Dendritic cell treated with granulocyte-macrophage colony-stimulating factor and Interleukin-4, amounts not matched to agents 40 ng/mL and 50 ng/mL, for 4 days (primary cell): ENCODE measurements around the gene ZNF213.

ENCODE experiments used
- H3K27ac Mint-ChIP-seq: one replicate; pipeline ENCODE4 v1.8.0; 2022; ENCODE audit warnings: mild to moderate bottlenecking, mixed read lengths
- H3K27me3 Mint-ChIP-seq: one replicate; pipeline ENCODE4 v1.8.0; 2022; ENCODE audit warnings: mild to moderate bottlenecking, mixed read lengths
- H3K36me3 Mint-ChIP-seq: one replicate; pipeline ENCODE4 v1.8.0; 2022; ENCODE audit warnings: low read depth, mixed read lengths
- H3K4me1 Mint-ChIP-seq: one replicate; pipeline ENCODE4 v1.8.0; 2022; ENCODE audit warnings: low read depth, mixed read lengths
- H3K4me3 Mint-ChIP-seq: one replicate; pipeline ENCODE4 v1.8.0; 2022; ENCODE audit warnings: mild to moderate bottlenecking, moderate library complexity, mixed read lengths
- H3K9me3 Mint-ChIP-seq: one replicate; pipeline ENCODE4 v1.8.0; 2022; ENCODE audit warnings: mixed read lengths
- intact Hi-C: fragments of 100-400 bp; cut with micrococcal nuclease; formaldehyde crosslinking; loops from one replicate; pipeline ENCODE4 v1.15.0; 2022

Gene ZNF213

DNA sequence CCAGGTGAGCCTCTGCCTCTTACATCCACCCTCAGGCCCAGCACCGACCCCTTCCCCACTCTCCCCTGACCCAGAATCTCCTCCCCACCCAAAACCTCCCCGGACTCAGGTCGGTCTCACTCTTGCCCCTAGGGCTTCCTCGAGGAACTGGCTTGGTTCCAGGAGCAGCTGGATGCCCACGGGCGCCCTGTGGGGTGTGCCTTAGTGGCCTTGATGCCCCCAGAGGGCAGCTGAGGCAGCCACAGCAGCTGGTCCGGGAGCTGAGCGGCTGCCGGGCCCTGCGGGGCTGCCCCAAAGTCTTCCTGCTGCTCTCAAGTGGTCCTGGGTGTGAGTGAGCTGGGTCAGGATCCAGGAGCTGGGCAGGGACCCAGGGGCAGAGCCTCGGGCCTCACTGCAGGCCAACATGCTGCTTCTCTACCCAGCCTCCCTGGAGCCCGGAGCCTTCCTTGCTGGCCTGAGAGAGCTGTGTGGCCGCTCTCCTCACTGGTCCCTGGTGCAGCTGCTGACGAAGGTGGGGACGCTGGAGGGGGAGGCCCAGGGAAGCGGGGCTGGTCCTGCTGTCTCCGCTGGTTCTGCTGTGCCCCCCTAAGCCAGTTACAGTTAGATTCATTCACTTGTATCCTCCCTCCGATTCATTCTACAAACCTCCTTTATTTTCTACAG is 9.6 kb downstream of the ZNF213 start:
- H3K36me3 Mint-ChIP-seq, result peaks cover 39% of the 10 kb centered on the region
- no peaks in the 10 kb centered on the region for H3K9me3 Mint-ChIP-seq
- intact Hi-C loops, result no loop called here
- H3K4me1 Mint-ChIP-seq, result peaks cover 6% of the 10 kb centered on the region
- peaks cover 12% of the 10 kb centered on the region for H3K27me3 Mint-ChIP-seq
- H3K27ac Mint-ChIP-seq, result no peak overlapping the region
- no peak overlapping the region for H3K4me3 Mint-ChIP-seq

DNA sequence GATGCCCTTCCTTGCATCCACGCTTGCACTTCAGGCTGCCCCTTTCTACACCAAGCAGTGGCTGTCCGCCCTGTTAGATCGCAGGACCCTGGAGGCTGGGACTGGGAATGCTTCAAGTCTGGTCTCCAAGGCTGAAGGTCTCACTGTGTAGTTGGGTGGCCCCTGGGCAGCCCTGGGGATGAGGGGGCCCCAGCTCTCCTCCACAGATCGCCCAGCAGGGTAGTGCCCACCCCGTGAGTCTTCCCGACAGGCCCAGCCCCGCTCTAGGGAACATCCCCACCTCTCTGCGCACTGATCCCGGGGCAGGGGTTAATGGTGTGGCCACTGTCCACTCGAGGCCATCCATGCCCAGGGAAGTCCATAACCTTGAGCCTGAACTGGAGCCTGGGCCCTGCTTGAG is 10.3 kb downstream of the ZNF213 start:
- no peak overlapping the region for H3K27ac Mint-ChIP-seq

DNA sequence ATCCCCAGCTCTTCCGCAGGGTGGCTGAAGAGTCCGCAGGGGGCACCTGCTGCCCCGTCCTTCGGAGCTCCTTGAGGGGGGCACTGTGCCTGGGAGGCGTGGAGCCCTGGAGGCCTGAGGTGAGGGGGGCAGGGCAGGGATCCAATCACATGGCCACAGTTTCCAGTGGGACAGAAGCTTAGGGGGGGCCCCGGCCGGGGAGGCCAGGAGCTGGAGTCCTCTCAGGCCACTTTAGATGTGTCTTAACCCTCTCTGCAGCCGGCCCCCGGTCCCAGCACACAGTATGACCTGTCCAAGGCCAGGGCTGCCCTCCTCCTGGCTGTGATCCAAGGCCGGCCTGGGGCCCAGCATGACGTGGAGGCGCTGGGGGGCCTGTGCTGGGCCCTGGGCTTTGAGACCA is 10.8 kb downstream of the ZNF213 start:
- intact Hi-C loops, result no loop called here
- no peaks in the 10 kb centered on the region for H3K9me3 Mint-ChIP-seq
- peaks cover 13% of the 10 kb centered on the region for H3K27me3 Mint-ChIP-seq
- peaks cover 13% of the 10 kb centered on the region for H3K4me1 Mint-ChIP-seq
- peaks cover 35% of the 10 kb centered on the region for H3K36me3 Mint-ChIP-seq
- H3K4me3 Mint-ChIP-seq, result no peak overlapping the region
- no peak overlapping the region for H3K27ac Mint-ChIP-seq

More for the DNA sequence above, 10.3 kb downstream of the ZNF213 start:
- Mint-ChIP-seq H3K36me3 (peaks cover 39% of the 10 kb centered on the region), H3K4me3 (no peak overlapping the region), H3K9me3 (no peaks in the 10 kb centered on the region), H3K27me3 (peaks cover 12% of the 10 kb centered on the region), H3K4me1 (peaks cover 12% of the 10 kb centered on the region)
- intact Hi-C loops, result no loop called here

DNA sequence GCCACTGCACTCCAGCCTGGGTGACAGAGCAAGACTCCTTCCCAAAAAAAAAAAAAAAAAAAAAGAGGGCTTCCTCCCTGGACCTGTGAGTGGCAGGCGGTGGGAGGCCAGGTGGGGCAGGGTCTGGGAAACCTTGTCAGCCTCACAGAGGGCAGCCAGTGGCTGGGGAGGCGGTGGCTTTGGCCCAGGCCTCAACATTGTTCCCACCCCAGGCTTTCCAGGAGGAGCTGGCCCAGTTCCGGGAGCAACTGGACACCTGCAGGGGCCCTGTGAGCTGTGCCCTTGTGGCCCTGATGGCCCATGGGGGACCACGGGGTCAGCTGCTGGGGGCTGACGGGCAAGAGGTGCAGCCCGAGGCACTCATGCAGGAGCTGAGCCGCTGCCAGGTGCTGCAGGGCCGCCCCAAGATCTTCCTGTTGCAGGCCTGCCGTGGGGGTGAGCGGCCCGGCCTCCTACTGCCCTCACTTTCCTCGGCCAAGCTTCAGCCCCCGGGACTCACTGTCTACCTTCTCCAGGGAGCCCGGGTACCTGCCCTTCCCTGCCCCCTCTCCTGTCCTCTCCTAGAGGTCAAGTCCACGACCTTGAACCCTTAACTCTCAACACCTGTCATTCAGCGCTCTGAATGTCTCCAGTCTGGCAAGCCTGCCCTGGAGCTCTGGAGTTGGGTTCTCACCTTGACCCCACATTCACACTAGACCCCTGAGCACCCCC is 12.4 kb downstream of the ZNF213 start:
- H3K27ac Mint-ChIP-seq, result peak overlapping the region; percentile 47
- H3K4me3 Mint-ChIP-seq, result no peak overlapping the region
- intact Hi-C loops, result no loop called here
- no peaks in the 10 kb centered on the region for H3K9me3 Mint-ChIP-seq
- peaks cover 22% of the 10 kb centered on the region for H3K4me1 Mint-ChIP-seq
- H3K36me3 Mint-ChIP-seq, result peaks cover 19% of the 10 kb centered on the region
- H3K27me3 Mint-ChIP-seq, result peaks cover 24% of the 10 kb centered on the region

DNA sequence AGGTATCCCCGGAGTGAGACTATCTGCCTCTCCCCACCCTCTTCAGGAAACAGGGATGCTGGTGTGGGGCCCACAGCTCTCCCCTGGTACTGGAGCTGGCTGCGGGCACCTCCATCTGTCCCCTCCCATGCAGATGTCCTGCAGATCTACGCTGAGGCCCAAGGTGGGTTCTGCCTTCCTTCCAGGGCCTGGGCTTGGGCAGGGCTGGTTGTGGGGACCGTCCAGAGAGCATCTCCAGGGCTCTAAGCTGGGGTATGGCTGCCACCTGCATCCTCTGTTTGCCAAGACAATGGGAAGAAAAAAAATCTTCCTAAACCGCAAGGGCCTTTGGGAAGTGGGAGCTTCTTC is 12.9 kb downstream of the ZNF213 start:
- peaks cover 27% of the 10 kb centered on the region for H3K4me1 Mint-ChIP-seq
- H3K27me3 Mint-ChIP-seq, result peaks cover 29% of the 10 kb centered on the region
- peak overlapping the region; percentile 47 for H3K27ac Mint-ChIP-seq
- H3K4me3 Mint-ChIP-seq, result no peak overlapping the region
- intact Hi-C loops, result loop anchor here (2.0 kb wide), 1 partner anchor 13 kb away; the partner anchor contains the start of gene ZNF213
- H3K9me3 Mint-ChIP-seq, result no peaks in the 10 kb centered on the region
- H3K36me3 Mint-ChIP-seq, result peaks cover 14% of the 10 kb centered on the region

DNA sequence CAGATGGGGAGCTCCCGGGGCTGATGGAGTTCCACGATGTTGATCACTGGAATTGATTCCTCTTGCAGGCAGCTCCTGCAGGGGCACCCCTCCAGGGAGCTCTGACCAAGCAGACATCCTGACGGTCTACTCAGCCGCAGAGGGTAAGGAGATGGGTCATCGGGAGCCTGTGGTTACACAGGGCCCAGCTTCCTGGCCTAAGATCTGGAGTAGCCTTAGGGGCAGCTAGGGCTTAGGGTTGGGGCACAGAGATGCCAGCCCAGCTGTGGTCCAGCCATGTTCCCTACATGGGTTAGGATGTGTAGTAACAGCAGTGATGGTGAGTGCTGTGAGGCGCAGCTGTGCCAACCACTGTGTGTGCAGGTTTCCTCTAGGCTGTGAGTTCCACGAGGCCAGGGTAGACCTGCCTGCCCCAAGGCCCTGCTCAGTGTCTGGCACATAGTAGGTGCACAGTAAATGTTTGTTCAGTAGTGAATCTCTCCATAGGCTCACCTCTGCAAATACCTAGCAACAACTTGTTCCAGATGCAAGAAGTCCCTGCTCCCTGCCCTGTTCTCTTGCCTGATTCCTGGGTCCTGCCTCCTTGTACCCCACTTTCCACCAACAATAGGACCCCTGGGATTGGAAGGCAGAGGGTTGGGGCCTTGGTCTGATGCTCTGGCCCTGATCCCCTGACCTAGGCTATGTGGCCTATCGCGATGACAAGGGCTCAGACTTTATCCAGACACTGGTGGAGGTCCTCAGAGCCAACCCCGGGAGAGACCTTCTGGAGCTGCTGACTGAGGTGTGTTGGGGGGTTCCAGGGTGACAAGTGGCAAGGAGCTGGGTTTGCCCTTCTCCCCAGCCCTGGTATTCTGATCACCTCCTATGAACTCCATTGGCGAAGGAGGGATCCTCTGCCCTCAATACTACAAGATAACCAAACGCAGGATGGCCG is 13.7 kb downstream of the ZNF213 start:
- intact Hi-C loops, result loop anchor here (2.0 kb wide), 1 partner anchor 14 kb away; the partner anchor contains the start of gene ZNF213
- Mint-ChIP-seq H3K27me3 (peaks cover 30% of the 10 kb centered on the region), H3K4me1 (peaks cover 30% of the 10 kb centered on the region), H3K9me3 (no peaks in the 10 kb centered on the region), H3K27ac (peak overlapping the region; percentile 87), H3K36me3 (peaks cover 8% of the 10 kb centered on the region), H3K4me3 (peak overlapping the region; percentile 92)

DNA sequence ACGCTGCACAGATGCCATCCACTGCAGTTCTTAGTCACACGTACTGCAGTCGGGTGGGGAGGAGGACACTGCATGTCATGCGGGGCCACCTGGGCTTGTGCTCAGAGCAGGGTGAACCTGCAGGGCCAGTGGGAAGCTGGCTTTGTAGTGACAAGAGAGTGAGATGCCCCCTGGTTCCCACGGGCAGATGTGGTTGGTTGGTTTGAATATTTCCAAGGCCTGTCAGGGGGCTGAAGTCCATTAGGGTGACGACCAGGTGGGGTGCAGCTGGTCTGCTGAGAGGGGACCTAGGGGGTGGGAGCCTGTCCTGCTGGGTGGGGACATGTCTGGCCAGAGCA is 14.3 kb downstream of the ZNF213 start:
- H3K9me3 Mint-ChIP-seq, result no peaks in the 10 kb centered on the region
- intact Hi-C loops, result loop anchor here (2.0 kb wide), 1 partner anchor 14 kb away; the partner anchor contains the start of gene ZNF213
- H3K27ac Mint-ChIP-seq, result peak overlapping the region; percentile 87
- H3K27me3 Mint-ChIP-seq, result peaks cover 35% of the 10 kb centered on the region
- H3K36me3 Mint-ChIP-seq, result peaks cover 8% of the 10 kb centered on the region
- H3K4me3 Mint-ChIP-seq, result peak overlapping the region; percentile 92
- H3K4me1 Mint-ChIP-seq, result peaks cover 30% of the 10 kb centered on the region

DNA sequence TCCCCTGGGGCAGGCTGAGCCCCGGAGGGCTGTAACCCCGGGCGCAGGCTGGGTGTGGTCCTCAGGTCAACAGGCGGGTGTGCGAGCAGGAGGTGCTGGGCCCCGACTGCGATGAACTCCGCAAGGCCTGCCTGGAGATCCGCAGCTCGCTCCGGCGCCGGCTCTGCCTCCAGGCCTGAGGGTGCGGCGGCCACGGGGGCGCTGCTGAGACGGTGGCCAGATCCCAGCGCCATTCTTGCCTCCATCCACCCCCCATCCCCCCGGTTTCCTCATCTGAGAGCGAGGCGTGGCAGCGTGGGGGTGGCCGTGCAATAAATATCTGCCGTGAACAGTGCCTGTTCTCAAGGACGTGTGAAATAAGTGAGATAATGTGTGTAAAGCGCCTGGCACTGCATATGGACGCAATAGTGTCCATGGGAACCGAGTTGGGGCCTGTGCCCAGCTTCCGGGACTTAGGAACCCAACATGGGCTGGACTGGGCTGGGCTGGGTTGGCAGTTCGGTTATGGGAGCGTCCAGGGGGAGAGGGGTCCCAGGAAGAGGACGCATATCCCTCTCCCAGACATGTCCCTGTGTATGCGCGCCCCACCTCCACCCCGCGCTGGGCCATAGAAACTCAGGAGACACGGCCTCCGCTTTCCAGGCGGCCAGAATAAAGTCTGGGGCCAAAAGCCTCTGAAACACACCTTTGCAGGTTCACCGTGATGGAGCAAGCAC is 15.0 kb downstream of the ZNF213 start:
- H3K4me1 Mint-ChIP-seq, result peaks cover 30% of the 10 kb centered on the region
- peaks cover 8% of the 10 kb centered on the region for H3K36me3 Mint-ChIP-seq
- peak overlapping the region; percentile 87 for H3K27ac Mint-ChIP-seq
- peaks cover 35% of the 10 kb centered on the region for H3K27me3 Mint-ChIP-seq
- intact Hi-C loops, result loop anchor here (1.0 to 2.0 kb wide), 2 partner anchors 9 to 15 kb away; partner anchors contain the start of gene ZNF213
- H3K4me3 Mint-ChIP-seq, result peak overlapping the region; percentile 92
- H3K9me3 Mint-ChIP-seq, result no peaks in the 10 kb centered on the region

DNA sequence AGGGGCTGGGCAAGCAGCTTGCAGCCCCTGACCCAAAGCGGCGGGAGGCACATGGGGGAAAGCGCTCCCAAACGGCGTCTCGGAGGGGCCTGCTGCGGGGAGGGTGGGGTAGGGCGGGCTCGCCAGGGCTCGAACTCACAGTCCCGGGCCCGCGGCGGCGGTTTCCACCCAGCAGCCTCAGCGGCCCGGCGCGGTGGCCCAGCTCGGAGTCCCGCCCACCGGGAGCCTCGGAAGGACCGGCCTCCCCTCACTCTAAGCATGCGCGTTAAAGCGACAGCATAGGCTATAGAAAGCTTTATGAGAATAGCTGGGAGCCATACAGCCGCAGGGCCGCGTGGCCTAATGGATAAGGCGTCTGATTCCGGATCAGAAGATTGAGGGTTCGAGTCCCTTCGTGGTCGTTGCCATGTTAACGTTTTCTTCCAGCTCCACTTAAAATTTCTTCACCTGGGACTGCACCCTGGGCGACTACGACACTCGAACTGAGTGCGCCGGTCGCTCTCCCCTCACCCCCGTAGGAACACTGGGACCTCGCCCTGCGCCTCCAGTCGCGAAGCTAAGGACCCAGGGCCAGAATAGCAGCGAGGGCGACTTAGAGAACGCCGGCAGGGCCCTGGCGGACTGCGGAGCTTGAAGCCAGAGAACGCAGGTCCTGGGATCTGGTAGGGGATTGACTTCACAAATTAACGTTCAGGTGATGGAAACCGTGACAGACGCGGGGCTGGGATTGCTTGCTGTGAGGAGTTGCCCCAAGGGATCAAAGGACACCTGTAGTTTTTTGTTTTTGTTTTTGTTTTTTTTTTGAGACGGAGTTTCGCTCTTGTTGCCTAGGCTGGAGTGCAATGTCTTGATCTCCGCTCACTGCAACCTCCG is 15.8 kb downstream of the ZNF213 start:
- H3K4me1 Mint-ChIP-seq, result peaks cover 35% of the 10 kb centered on the region
- H3K9me3 Mint-ChIP-seq, result no peaks in the 10 kb centered on the region
- peak overlapping the region; percentile 92 for H3K4me3 Mint-ChIP-seq
- peaks cover 8% of the 10 kb centered on the region for H3K36me3 Mint-ChIP-seq
- intact Hi-C loops, result loop anchor here (1.0 kb wide), 1 partner anchor 8 kb away; no protein-coding TSS in a partner anchor
- peaks cover 37% of the 10 kb centered on the region for H3K27me3 Mint-ChIP-seq
- H3K27ac Mint-ChIP-seq, result peak overlapping the region; percentile 87

DNA sequence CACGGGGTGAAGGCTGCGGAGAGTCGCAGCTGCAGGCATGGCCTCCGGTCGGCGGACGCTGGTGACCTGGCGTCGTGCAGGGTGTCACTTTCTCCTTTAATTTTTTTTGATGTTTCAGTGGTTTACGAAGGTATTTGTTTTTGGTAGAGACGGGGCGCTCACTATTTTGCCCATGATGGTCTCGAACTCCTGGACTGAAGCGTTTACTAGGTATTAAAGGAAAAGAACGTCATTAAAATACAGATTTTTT is 17.1 kb downstream of the ZNF213 start:
- Mint-ChIP-seq H3K4me3 (peak overlapping the region; percentile 69), H3K27me3 (peaks cover 48% of the 10 kb centered on the region), H3K9me3 (no peaks in the 10 kb centered on the region), H3K36me3 (peaks cover 8% of the 10 kb centered on the region), H3K4me1 (peaks cover 36% of the 10 kb centered on the region), H3K27ac (peak overlapping the region; percentile 63)
- intact Hi-C loops, result no loop called here

DNA sequence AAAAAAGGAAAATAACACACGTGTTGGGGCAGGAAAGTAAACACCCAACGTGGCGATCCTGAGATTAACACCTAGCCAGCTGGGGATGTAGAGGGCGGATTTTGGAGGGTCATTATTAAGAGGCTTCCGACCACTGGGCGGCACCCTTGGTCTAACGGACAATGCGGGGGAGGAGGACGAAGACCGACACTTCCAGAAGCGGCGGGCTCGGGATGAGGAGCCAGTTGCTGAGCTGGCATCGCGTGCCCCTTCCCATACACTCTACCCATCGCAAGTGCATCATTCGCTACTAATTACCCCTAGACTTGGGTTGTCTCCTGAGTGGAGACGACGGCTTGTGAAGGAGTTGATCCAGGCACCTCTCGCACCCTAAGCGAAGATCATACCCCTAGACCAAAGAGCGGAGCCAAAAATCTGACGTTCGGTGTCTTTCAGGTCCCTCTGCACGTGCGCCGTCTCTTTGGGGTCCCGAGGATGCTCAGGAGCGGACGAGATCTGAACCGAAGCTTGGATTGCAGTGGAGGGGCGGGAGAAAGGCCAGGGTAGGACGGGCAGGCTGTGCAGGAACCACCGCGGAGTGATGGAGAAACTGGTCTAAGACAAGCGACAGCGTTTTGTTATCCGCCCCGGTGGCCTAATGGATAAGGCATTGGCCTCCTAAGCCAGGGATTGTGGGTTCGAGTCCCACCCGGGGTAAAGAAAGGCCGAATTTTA is 17.6 kb downstream of the ZNF213 start:
- intact Hi-C loops, result no loop called here
- Mint-ChIP-seq H3K36me3 (peaks cover 8% of the 10 kb centered on the region), H3K4me1 (peaks cover 40% of the 10 kb centered on the region), H3K9me3 (no peaks in the 10 kb centered on the region), H3K27ac (peak overlapping the region; percentile 63), H3K4me3 (peak overlapping the region; percentile 69), H3K27me3 (peaks cover 52% of the 10 kb centered on the region)

DNA sequence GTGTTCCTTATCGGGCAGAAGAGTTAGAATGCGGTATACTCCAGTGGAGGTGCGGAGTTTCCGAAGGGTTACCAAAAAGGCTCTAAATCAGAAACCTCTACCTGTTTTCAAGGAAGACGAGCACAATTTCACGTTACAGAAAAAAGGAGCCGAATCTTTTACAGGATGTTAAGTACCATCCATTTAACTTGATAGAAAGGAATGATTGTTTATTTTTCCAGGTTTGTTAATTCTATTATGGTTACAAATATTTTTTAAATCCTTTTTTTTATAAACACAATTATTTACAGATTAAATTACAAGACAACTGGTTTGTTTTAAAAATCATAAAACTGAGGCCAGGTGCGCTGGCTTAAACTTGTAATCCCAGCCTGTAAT is 18.2 kb downstream of the ZNF213 start:
- Mint-ChIP-seq H3K27me3 (peaks cover 54% of the 10 kb centered on the region), H3K9me3 (no peaks in the 10 kb centered on the region), H3K4me1 (peaks cover 46% of the 10 kb centered on the region), H3K4me3 (peak overlapping the region; percentile 69), H3K27ac (peak overlapping the region; percentile 63), H3K36me3 (peaks cover 8% of the 10 kb centered on the region)
- intact Hi-C loops, result no loop called here
